SK-N-SH (cell line): ENCODE measurements around the gene AMIGO1. TPM values are rescaled to one million over a fixed set of nuclear protein-coding genes. Genes with fewer than 3 reads are reported as not detected.

Source experiments
- CTCF ChIA-PET: fragments of 300-600, 350-600 bp; formaldehyde crosslinking; extraction: SDS; loops from one replicate; lab custom pipeline; 2021; lab: Yijun Ruan, JAX
- POLR2A ChIA-PET: fragments of 350-600 bp; sonication (Branson Sonifier 250); formaldehyde crosslinking; extraction: SDS; loops from one replicate; lab custom pipeline; 2020; ENCODE audit warnings: antibody characterized with exemption, inconsistent platforms; lab: Yijun Ruan, JAX
- DNase-seq: peaks from one replicate; pipeline ENCODE4 v3.0.0; 2012
- H2AFZ ChIP-seq: fragments of 200-600 bp; sonication (generic); 2 replicates; pipeline ENCODE4 v1.8.1; 2016; ENCODE audit warnings: antibody characterized with exemption, mild to moderate bottlenecking, low read depth
- H3F3A ChIP-seq: fragments of 200-600 bp; sonication (generic); replicated peaks from 2 replicates; pipeline ENCODE3; 2016; ENCODE audit warnings: antibody characterized with exemption, mild to moderate bottlenecking; ENCODE audit not compliant: insufficient read depth
- H3K27ac ChIP-seq, 2 experiments: fragments of 200-500 bp in 1 of 2; fragments of 200-600 bp in 1 of 2; sonication (Bioruptor generic) in 1 of 2; sonication (generic), shearing (Covaris generic) in 1 of 2; 2 replicates each; pipeline versions ENCODE4 v1.5.1 to v1.6.1; 2014 to 2016; ENCODE audit warnings: low read depth in 2 of 2, inconsistent platforms in 1 of 2, low read length in 1 of 2, mild to moderate bottlenecking in 1 of 2, mixed read lengths in 1 of 2
- H3K27me3 ChIP-seq: fragments of 200-600 bp; sonication (generic), shearing (Covaris generic); 2 replicates; pipeline ENCODE4 v1.6.1; 2016; ENCODE audit warnings: mixed run types; ENCODE audit not compliant: insufficient read depth
- H3K36me3 ChIP-seq, 2 experiments: fragments of 200-500 bp in 1 of 2; fragments of 200-600 bp in 1 of 2; sonication (Bioruptor generic) in 1 of 2; sonication (generic) in 1 of 2; replicated peaks in 1 of 2; 2 replicates each; pipeline versions ENCODE3 to v1.5.1; 2014 to 2016; ENCODE audit warnings: low read length in 1 of 2, mild to moderate bottlenecking in 1 of 2; ENCODE audit not compliant: insufficient read depth in 2 of 2, control insufficient read depth in 1 of 2
- H3K4me1 ChIP-seq, 2 experiments: fragments of 200-500 bp in 1 of 2; fragments of 200-600 bp in 1 of 2; sonication (Bioruptor generic) in 1 of 2; sonication (generic), shearing (Covaris generic) in 1 of 2; 2 replicates each; pipeline versions ENCODE4 v1.5.1 to v1.6.1; 2014 to 2016; ENCODE audit warnings: low read depth in 1 of 2, low read length in 1 of 2, mixed run types in 1 of 2; ENCODE audit not compliant: insufficient read depth in 2 of 2, control insufficient read depth in 1 of 2
- H3K4me2 ChIP-seq: fragments of 200-600 bp; sonication (generic), shearing (Covaris generic); 2 replicates; pipeline ENCODE4 v1.6.1; 2017; ENCODE audit warnings: mixed run types
- H3K4me3 ChIP-seq, 2 experiments: fragments of 200-500 bp in 1 of 2; fragments of 200-600 bp in 1 of 2; sonication (Bioruptor generic) in 1 of 2; sonication (generic), shearing (Covaris generic) in 1 of 2; 2 replicates each; pipeline versions ENCODE4 v1.5.1 to v1.8.1; 2014 to 2016; ENCODE audit warnings: low read depth in 2 of 2, inconsistent platforms in 1 of 2, low read length in 1 of 2, mild to moderate bottlenecking in 1 of 2, mixed read lengths in 1 of 2, moderate library complexity in 1 of 2
- H3K79me2 ChIP-seq: fragments of 200-600 bp; sonication (generic); 2 replicates; pipeline ENCODE4 v1.8.1; 2017; ENCODE audit warnings: mild to moderate bottlenecking; ENCODE audit not compliant: insufficient read depth
- H3K9ac ChIP-seq: fragments of 200-600 bp; sonication (generic); 2 replicates; pipeline ENCODE4 v1.6.1; 2017; ENCODE audit warnings: mixed run types
- H3K9me2 ChIP-seq: fragments of 200-600 bp; sonication (generic); 2 replicates; pipeline ENCODE4 v1.6.1; 2017; ENCODE audit warnings: mixed run types
- H3K9me3 ChIP-seq: fragments of 200-600 bp; sonication (generic); 2 replicates; pipeline ENCODE4 v1.6.1; 2017; ENCODE audit warnings: mixed run types, mild to moderate bottlenecking, moderate library complexity
- H4K20me1 ChIP-seq: fragments of 200-600 bp; sonication (generic); 2 replicates; pipeline ENCODE4 v1.6.1; 2017; ENCODE audit warnings: mild to moderate bottlenecking, mixed run types; ENCODE audit not compliant: insufficient read depth
- CTCF ChIP-seq: fragments of 200-600 bp; sonication (generic); IDR thresholded peaks from 2 replicates; pipeline ENCODE4 v1.6.1; 2017; ENCODE audit warnings: antibody characterized with exemption, mild to moderate bottlenecking, moderate library complexity
- EZH2phosphoT487 ChIP-seq: fragments of 200-600 bp; sonication (generic); IDR thresholded peaks from 2 replicates; pipeline ENCODE4 v1.6.1; 2017; ENCODE audit warnings: low read depth, mixed run types, mild to moderate bottlenecking, antibody characterized with exemption, moderate library complexity, borderline replicate concordance
- FOSL2 ChIP-seq: IDR thresholded peaks from 2 replicates; pipeline ENCODE4 v1.4.0; 2012; ENCODE audit warnings: low read depth, mild to moderate bottlenecking, moderate library complexity, borderline replicate concordance
- FOXM1 ChIP-seq: IDR thresholded peaks from 2 replicates; pipeline ENCODE4 v1.4.0; 2012; ENCODE audit warnings: low read depth, mild to moderate bottlenecking
- GATA2 ChIP-seq: sonication (generic); formaldehyde crosslinking; IDR thresholded peaks from 2 replicates; pipeline ENCODE4 v1.5.0; 2020; ENCODE audit warnings: mild to moderate bottlenecking, missing genetic modification reagents
- MAX ChIP-seq: IDR thresholded peaks from 2 replicates; pipeline ENCODE4 v1.4.0; 2012; ENCODE audit warnings: low read depth
- NFIC ChIP-seq: IDR thresholded peaks from 2 replicates; pipeline ENCODE4 v1.4.0; 2012; ENCODE audit warnings: borderline replicate concordance
- POLR2AphosphoS5 ChIP-seq: IDR thresholded peaks from 2 replicates; pipeline ENCODE4 v1.6.1; 2012; ENCODE audit warnings: low read depth, low read length
- REST ChIP-seq: IDR thresholded peaks from 2 replicates; pipeline ENCODE4 v1.6.1; 2012; ENCODE audit warnings: mild to moderate bottlenecking, low read depth, low read length, moderate library complexity
- TCF12 ChIP-seq: IDR thresholded peaks from 2 replicates; pipeline ENCODE4 v1.4.0; 2012
- USF1 ChIP-seq: IDR thresholded peaks from 2 replicates; pipeline ENCODE4 v1.4.0; 2012; ENCODE audit warnings: low read depth, borderline replicate concordance
- YY1 ChIP-seq: IDR thresholded peaks from 2 replicates; pipeline ENCODE4 v1.4.0; 2012; ENCODE audit warnings: low read depth, mild to moderate bottlenecking
- ZBTB33 ChIP-seq: IDR thresholded peaks from 2 replicates; pipeline ENCODE4 v1.4.0; 2012; ENCODE audit warnings: low read depth, borderline replicate concordance
- WGBS: methylation state at CpG from one replicate; pipeline ENCODE4 v1.1.6; 2017; ENCODE audit warnings: low lambda C conversion rate; 5-methylcytosine and 5-hydroxymethylcytosine counted together
- polyA plus RNA-seq, 3 experiments: library from polyadenylated mRNA; depleted of rRNA; stranded (reverse); fragments of >200 nt; gene quantifications; 2 replicates each; pipeline ENCODE4 v1.2.3, GENCODE V29; 2012

Gene AMIGO1
- polyA plus RNA-seq, 1 of the 3 experiments (the other 2 are of a cell fraction), result 0.95 TPM

- H3K4me1 ChIP-seq, result peaks cover 6 to 12% of the 10 kb centered on the region in 2 experiments; a peak in 2 of 4 replicates
- H3K9ac ChIP-seq, result no peak overlapping the region
- no peak overlapping the region for H3K4me2 ChIP-seq
- no peaks in the 10 kb centered on the region for H4K20me1 ChIP-seq
- no peaks in the 10 kb centered on the region for H3K9me2 ChIP-seq
- H2AFZ ChIP-seq, result no peak overlapping the region
- ChIA-PET CTCF (interaction anchor here (13.9 to 40.2 kb wide), 2 partner anchors 17 to 46 kb away, joined by 238 to 1710 read pairs; partner anchors contain the start of genes AMIGO1 and GPR61), POLR2A (no interaction called here)
- 70% methylated on average over 3 of the region's 5 CpGs for WGBS
- no peak overlapping the region for H3K4me3 ChIP-seq
- 0 out of 2 replicates have a peak, but pooled peaks have one; percentile 7 for TF ChIP-seq CTCF
- TF ChIP-seq REST, result no peak
- TF ChIP-seq GATA2 (CRISPR knock-in tag), result no peak
- TF ChIP-seq EZH2phosphoT487, result no peak
- no peaks in the 10 kb centered on the region for H3K9me3 ChIP-seq
- DNase-seq, result no peak
- peaks cover 0 to 16% of the 10 kb centered on the region in 2 experiments for H3K36me3 ChIP-seq
- H3K79me2 ChIP-seq, result peaks cover 12% of the 10 kb centered on the region; the same call in 1 of the 2 replicates
- H3F3A ChIP-seq, result no peaks in the 10 kb centered on the region
- no peak overlapping the region for H3K27ac ChIP-seq
- no peaks in the 10 kb centered on the region for H3K27me3 ChIP-seq
Measured at GRCh38 chr1:109488201-109488600, 21.3 kb downstream of the AMIGO1 start.

- ChIA-PET POLR2A (no interaction called here), CTCF (interaction anchor here (0.6 to 40.2 kb wide), 3 partner anchors 18 to 162 kb away, joined by 3 to 1710 read pairs (median 238); partner anchors contain the start of genes AMIGO1 and GPR61)
- Histone ChIP-seq H3K36me3 (peaks cover 0 to 16% of the 10 kb centered on the region in 2 experiments), H3F3A (no peaks in the 10 kb centered on the region), H2AFZ (no peak overlapping the region), H3K4me1 (peaks cover 6 to 15% of the 10 kb centered on the region in 2 experiments; a peak in 2 of 4 replicates), H3K27ac (no peak overlapping the region; a peak in 1 of 4 replicates), H3K4me2 (no peak overlapping the region), H4K20me1 (no peaks in the 10 kb centered on the region), H3K27me3 (no peaks in the 10 kb centered on the region; the same call in 1 of the 2 replicates), H3K79me2 (peaks cover 12% of the 10 kb centered on the region; the same call in 1 of the 2 replicates), H3K9me2 (no peaks in the 10 kb centered on the region), H3K4me3 (no peak overlapping the region), H3K9ac (no peak overlapping the region), H3K9me3 (no peaks in the 10 kb centered on the region)
- no peak for DNase-seq
- TF ChIP-seq TCF12, result no peak
- no peak for TF ChIP-seq USF1
- no peak for TF ChIP-seq ZBTB33
- no peak for TF ChIP-seq MAX
- TF ChIP-seq YY1, result no peak
- TF ChIP-seq NFIC, result no peak
- TF ChIP-seq FOXM1, result no peak
- no peak for TF ChIP-seq POLR2AphosphoS5
- TF ChIP-seq FOSL2, result no peak
- WGBS, result 89% methylated on average over 5 of the region's 5 CpGs
Measured at GRCh38 chr1:109487261-109487660, 22.3 kb downstream of the AMIGO1 start.
